HG03558 (cell line): ENCODE data around the gene CSH1.
"Not testable (repeated sequence)": the region's sequence is repeated elsewhere in the genome, so short reads cannot be mapped to it uniquely, and the experiment has no call there.

ENCODE experiments used
- ATAC-seq: cut with Tn5 transposase; IDR thresholded peaks from one replicate; pipeline ENCODE4 v1.9.1; 2021; ENCODE audit warnings: moderate number of reproducible peaks; ENCODE audit not compliant: unreplicated experiment; ENCODE audit errors: extremely low read depth

The CSH1 gene

GRCh38 chr17:63873577-63873976 lies 22.8 kb downstream of the CSH1 start, which contains the start of gene CSH2:
Gene CSH2, minus strand, starts transcription at chr17:63873677. Its CDS starts 63 bp downstream, at chr17:63873614.
- ATAC-seq = not testable (repeated sequence)

GRCh38 chr17:63871646-63872365 lies 24.6 kb downstream of the CSH1 start:
- ATAC-seq = not testable (repeated sequence)

GRCh38 chr17:63870292-63870665 lies 26.1 kb downstream of the CSH1 start:
- not testable (repeated sequence) for ATAC-seq

- not testable (repeated sequence) for ATAC-seq
Measured at GRCh38 chr17:63869491-63870291, 26.7 kb downstream of the CSH1 start.

DNA sequence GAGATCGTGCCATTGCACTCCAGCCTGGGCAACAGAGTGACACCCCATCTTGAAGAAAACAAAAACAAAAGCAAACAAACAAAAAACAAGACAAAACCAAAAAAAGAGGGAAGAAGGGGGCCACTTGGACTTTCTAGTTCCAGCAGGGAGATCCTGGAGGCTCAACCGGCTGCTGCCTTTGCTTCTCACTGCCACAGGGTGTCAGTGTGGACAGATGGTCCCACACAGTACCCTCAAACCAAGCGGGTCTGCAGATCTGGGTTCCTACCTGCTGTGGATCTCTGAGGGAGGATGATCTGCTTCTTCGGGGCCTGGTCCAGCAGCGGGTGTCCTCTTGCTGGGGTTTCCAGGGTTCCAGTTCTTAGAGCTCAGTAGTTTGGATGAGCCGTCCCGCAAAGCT lies 29.7 kb downstream of the CSH1 start:
- not testable (repeated sequence) for ATAC-seq

- ATAC-seq = no peak
Measured at GRCh38 chr17:63859257-63859656, 37.1 kb downstream of the CSH1 start.

DNA sequence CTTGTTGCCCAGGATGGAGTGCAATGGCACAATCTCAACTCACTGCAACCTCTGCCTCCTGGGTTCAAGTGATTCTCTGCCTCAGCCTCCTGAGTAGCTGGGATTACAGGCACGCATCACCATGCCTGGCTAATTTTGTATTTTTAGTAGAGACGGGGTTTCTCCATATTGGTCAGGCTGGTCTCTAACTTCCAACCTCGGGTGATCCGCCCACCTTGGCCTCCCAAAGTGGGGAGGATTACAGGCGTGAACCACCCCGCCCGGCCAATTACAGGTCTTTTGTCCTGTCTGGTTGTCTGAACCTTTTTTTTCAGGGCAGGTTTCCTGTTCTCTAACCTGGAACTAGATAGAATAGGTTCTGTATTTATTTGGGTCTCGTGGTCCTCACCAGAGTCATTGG lies 39.9 kb downstream of the CSH1 start:
- ATAC-seq = not testable (repeated sequence)

DNA sequence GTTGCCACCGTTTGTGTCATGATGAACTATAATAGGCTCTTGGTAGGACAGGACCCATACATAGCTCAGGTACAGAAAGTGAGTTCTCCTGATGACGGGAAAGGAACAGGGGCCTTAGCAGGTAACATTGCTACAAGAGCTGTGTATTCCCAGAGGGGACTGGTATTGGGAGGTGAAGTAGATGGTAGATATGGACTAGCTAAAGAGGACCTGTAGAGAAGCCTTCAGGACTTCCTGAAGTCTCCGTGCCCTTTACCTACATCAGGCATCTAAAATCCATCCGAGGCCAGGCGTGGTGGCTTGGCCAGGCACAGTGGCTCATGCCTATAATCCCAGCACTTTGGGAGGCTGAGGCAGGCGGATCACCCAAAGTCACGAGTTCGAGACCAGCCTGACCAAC lies 41.2 kb downstream of the CSH1 start:
- no peak for ATAC-seq

- ATAC-seq = no peak
Measured at GRCh38 chr17:63854709-63855108, 41.7 kb downstream of the CSH1 start.

- no peak for ATAC-seq
Measured at GRCh38 chr17:63853260-63853659, 43.1 kb downstream of the CSH1 start.

- ATAC-seq = no peak
Measured at GRCh38 chr17:63850401-63850800, 46.0 kb downstream of the CSH1 start.

GRCh38 chr17:63848834-63849689 lies 47.3 kb downstream of the CSH1 start:
- no peak for ATAC-seq

- no peak for ATAC-seq
Measured at GRCh38 chr17:63847525-63848249, 48.7 kb downstream of the CSH1 start.

- ATAC-seq = no peak
Measured at GRCh38 chr17:63845509-63845908, 50.9 kb downstream of the CSH1 start.
